OCI-LY7 (cell line): ENCODE measurements around the gene GALK1.

Source experiments
- CTCF ChIP-seq: fragments of 200-600 bp; sonication (generic); conservative IDR thresholded peaks from 2 replicates; pipeline ENCODE4 v1.5.1; 2014; ENCODE audit warnings: mild to moderate bottlenecking, antibody characterized with exemption, low read length, moderate library complexity, mixed read lengths
- EZH2phosphoT487 ChIP-seq: fragments of 200-600 bp; sonication (generic); IDR thresholded peaks from 2 replicates; pipeline ENCODE4 v1.6.1; 2018; ENCODE audit warnings: low read depth, borderline replicate concordance, mild to moderate bottlenecking, mixed run types, antibody characterized with exemption, low read length, moderate library complexity, mixed read lengths

DNA sequence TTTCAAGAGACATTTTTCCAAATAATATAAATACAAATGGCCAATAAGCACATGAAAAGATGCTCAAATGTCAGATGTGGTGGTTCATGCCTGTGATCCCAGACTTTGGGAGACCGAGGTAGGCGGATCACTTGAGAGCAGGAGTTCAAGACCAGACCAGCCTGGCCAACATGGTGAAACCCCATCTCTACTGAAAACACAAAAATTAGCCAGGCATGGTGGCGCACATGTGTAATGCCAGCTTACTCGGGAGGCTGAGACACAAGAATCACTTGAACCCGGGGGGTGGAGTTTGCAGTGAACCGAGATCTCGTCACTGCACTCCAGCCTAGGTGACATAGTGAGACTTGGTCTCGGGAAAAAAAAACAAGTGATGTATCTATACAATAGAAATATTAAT lies 2.9 kb upstream of the GALK1 start:
- TF ChIP-seq CTCF (no peak), EZH2phosphoT487 (no peak)
